A549 (cell line): ENCODE measurements around the gene DCD. TPM values are rescaled to one million over a fixed set of nuclear protein-coding genes. Genes with fewer than 3 reads are reported as not detected.

Experiments
- ATAC-seq, 2 experiments: fragments of 200-7000 bp in 1 of 2; fragments of >200 bp in 1 of 2; cut with Nextera tagmentation in 1 of 2; cut with Tn5 transposase in 1 of 2; 3 replicates each; pipeline versions ENCODE4 v1.8.0 to v1.9.1; 2018 to 2020; ENCODE audit warnings: mild to moderate bottlenecking in 1 of 2, moderate library complexity in 1 of 2
- CTCF ChIA-PET: fragments of 300-600 bp; sonication (Branson Sonifier 250); formaldehyde crosslinking; extraction: SDS; loops from one replicate; lab custom pipeline; 2021; ENCODE audit warnings: antibody characterized with exemption, inconsistent platforms; lab: Yijun Ruan, JAX
- POLR2A ChIA-PET: fragments of 350-600 bp; formaldehyde crosslinking; extraction: SDS; loops from one replicate; lab custom pipeline; 2021; ENCODE audit warnings: antibody characterized with exemption, inconsistent platforms; lab: Yijun Ruan, JAX
- DNase-seq, 2 experiments: peaks; one replicate each; pipeline versions ENCODE4 v3.0.0 to v3.0.0-alpha.2; 2011 to 2016; ENCODE audit warnings: low read depth in 1 of 2, low spot score in 1 of 2
- FAIRE-seq: peaks from 2 replicates; lab custom pipeline; 2011; peaks lifted over from hg19 to GRCh38; lab: Jason Lieb, UNC
- H3K27ac ChIP-seq, 2 experiments: fragments of >200 bp; sonication (Bioruptor Twin); formaldehyde crosslinking; 3 replicates each; pipeline ENCODE4 v1.5.1; 2016 to 2017
- H3K4me1 ChIP-seq: fragments of >200 bp; sonication (Bioruptor Twin); formaldehyde crosslinking; 3 replicates; pipeline ENCODE4 v1.6.1; 2016
- H3K4me2 ChIP-seq: fragments of >200 bp; sonication (Bioruptor Twin); formaldehyde crosslinking; 3 replicates; pipeline ENCODE4 v1.6.1; 2016
- H3K4me3 ChIP-seq: fragments of >200 bp; sonication (Bioruptor Twin); formaldehyde crosslinking; 3 replicates; pipeline ENCODE4 v1.5.1; 2016
- H3K9me3 ChIP-seq: fragments of >200 bp; sonication (Bioruptor Twin); formaldehyde crosslinking; 3 replicates; pipeline ENCODE4 v1.6.1; 2016
- CBX2 ChIP-seq: fragments of 200-600 bp; sonication (generic); IDR thresholded peaks from 2 replicates; pipeline ENCODE4 v1.6.1; 2016; ENCODE audit warnings: low read depth, mild to moderate bottlenecking, borderline replicate concordance
- CBX8 ChIP-seq: fragments of 200-600 bp; sonication (generic); IDR thresholded peaks from 2 replicates; pipeline ENCODE4 v1.6.1; 2016
- HOXA7 ChIP-seq: fragments of 250-450 bp; sonication (Bioruptor Pico); IDR thresholded peaks from 2 replicates; pipeline ENCODE4 v1.5.0; 2020; ENCODE audit warnings: mild to moderate bottlenecking, moderate library complexity
- KDM1A ChIP-seq: fragments of 200-600 bp; sonication (generic); IDR thresholded peaks from 2 replicates; pipeline ENCODE4 v1.6.1; 2016; ENCODE audit warnings: low read depth, mild to moderate bottlenecking
- MYC ChIP-seq: IDR thresholded peaks from 2 replicates; pipeline ENCODE4 v1.6.1; 2012; ENCODE audit warnings: mild to moderate bottlenecking, inconsistent platforms, low read length, improper control_type of control experiment, borderline replicate concordance
- PHF8 ChIP-seq: fragments of 200-600 bp; sonication (generic); IDR thresholded peaks from 2 replicates; pipeline ENCODE4 v1.6.1; 2016; ENCODE audit warnings: low read depth, mild to moderate bottlenecking, antibody characterized with exemption, moderate library complexity, borderline replicate concordance
- POLR2AphosphoS2 ChIP-seq: conservative IDR thresholded peaks from 2 replicates; pipeline ENCODE4 v1.6.1; 2012; ENCODE audit warnings: low read length, improper control_type of control experiment, inconsistent platforms
- RAD21 ChIP-seq, 2 experiments: fragments of >200 bp in 1 of 2; sonication (Bioruptor Twin) in 1 of 2; formaldehyde crosslinking in 1 of 2; IDR thresholded peaks in 1 of 2; conservative IDR thresholded peaks in 1 of 2; 2 replicates in 1 of 2; 3 replicates in 1 of 2; pipeline ENCODE4 v1.6.1; 2012 to 2018; ENCODE audit warnings: inconsistent platforms in 1 of 2
- RARB ChIP-seq: fragments of 250-450 bp; sonication (Bioruptor Pico); IDR thresholded peaks from 2 replicates; pipeline ENCODE4 v1.8.0; 2021; ENCODE audit warnings: mild to moderate bottlenecking, moderate library complexity
- RFX5 ChIP-seq: fragments of 450-650 bp; IDR thresholded peaks from 2 replicates; pipeline ENCODE4 v1.7.1; 2014; ENCODE audit warnings: antibody characterized with exemption, mild to moderate bottlenecking, moderate library complexity
- RNF2 ChIP-seq: fragments of 200-600 bp; sonication (generic); IDR thresholded peaks from 2 replicates; pipeline ENCODE4 v1.6.1; 2016; ENCODE audit warnings: low read depth, mild to moderate bottlenecking, antibody characterized with exemption, moderate library complexity, borderline replicate concordance
- TFCP2L1 ChIP-seq: fragments of 250-450 bp; sonication (Bioruptor Pico); IDR thresholded peaks from 2 replicates; pipeline ENCODE4 v1.5.0; 2021; ENCODE audit warnings: mild to moderate bottlenecking
- ZFP36 ChIP-seq: fragments of 450-650 bp; IDR thresholded peaks from 2 replicates; pipeline ENCODE4 v1.6.1; 2014; ENCODE audit warnings: borderline replicate concordance; ENCODE audit not compliant: partially characterized antibody
- WGBS: methylation state at CpG from one replicate; pipeline ENCODE4 v1.1.6; 2017; ENCODE audit errors: missing lambda C conversion rate; 5-methylcytosine and 5-hydroxymethylcytosine counted together
- polyA plus RNA-seq, 4 experiments: library from polyadenylated mRNA; depleted of rRNA in 3 of 4; stranded (reverse); fragments of >200 nt; fragmentation: RNase III in 1 of 4; extraction: RNeasy Plus Mini Kit Qiagen cat#74134 plus additional on column Dnase treatment in 1 of 4; gene quantifications; 2 replicates in 3 of 4; 3 replicates in 1 of 4; pipeline ENCODE4 v1.2.3, GENCODE V29; 2011 to 2017
- TF ChIP-seq, protein P1 (sequence below): fragments of >200 bp; sonication (Bioruptor Twin); formaldehyde crosslinking; IDR thresholded peaks from 3 replicates; pipeline ENCODE4 v1.5.1; 2016
- TF ChIP-seq, protein P2 (sequence below): fragments of 150-350 bp; IDR thresholded peaks from 2 replicates; pipeline ENCODE4 v1.6.1; 2014; ENCODE audit warnings: low read depth, mild to moderate bottlenecking, low read length
- TF ChIP-seq, protein P3 (sequence below): fragments of >200 bp; sonication (Bioruptor Twin); formaldehyde crosslinking; IDR thresholded peaks from 3 replicates; pipeline ENCODE4 v1.6.1; 2016

Gene DCD
- polyA plus RNA-seq, 2 of the 4 experiments (the other 2 are of a cell fraction), result not detected

DNA sequence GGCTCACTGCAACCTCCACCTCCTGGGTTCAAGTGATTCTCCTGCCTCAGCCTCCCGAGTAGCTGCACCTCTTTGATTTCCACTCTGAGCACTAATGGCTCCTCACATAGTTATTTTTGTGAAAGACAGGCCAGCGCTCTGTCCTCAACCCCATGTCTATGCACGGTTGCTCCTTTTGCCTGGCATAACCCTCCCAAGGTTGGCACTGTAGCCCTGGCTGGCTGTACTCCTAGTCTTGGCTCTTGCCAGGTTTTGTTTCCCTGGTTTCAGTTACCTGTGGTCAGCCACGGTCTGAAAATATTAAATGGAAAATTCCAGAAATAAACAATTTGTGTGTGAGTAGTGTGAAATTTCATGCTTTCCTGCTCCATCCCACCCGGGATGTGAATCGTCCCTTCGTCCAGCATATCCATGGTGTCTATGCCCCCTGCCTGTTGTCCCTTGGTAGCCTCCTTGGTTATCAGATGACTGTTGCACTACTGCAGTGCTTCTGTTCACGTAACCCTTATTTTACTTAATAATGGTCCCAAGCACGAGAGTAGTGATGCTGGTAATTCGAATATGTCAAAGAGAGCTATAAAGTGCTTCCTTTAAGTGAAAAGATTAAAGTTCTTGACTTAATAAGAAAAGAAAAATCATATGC is 12.3 kb upstream of the DCD start:
- H3K9me3 ChIP-seq, result no peaks in the 10 kb centered on the region
- no peak for TF ChIP-seq RNF2
- WGBS, result 28% methylated on average over 10 of the region's 10 CpGs
- no peak overlapping the region for H3K4me3 ChIP-seq
- ATAC-seq, result no peak
- no peak overlapping the region for H3K27ac ChIP-seq
- CTCF ChIA-PET, result interaction anchor here (0.6 to 1.1 kb wide), 3 partner anchors 41 to 387 kb away, joined by 3 to 4 read pairs (median 4); no protein-coding TSS in a partner anchor
- no peaks in the 10 kb centered on the region for H3K4me1 ChIP-seq
- H3K4me2 ChIP-seq, result no peak overlapping the region
- no peak for DNase-seq
- no peak for FAIRE-seq
- POLR2A ChIA-PET, result no interaction called here

DNA sequence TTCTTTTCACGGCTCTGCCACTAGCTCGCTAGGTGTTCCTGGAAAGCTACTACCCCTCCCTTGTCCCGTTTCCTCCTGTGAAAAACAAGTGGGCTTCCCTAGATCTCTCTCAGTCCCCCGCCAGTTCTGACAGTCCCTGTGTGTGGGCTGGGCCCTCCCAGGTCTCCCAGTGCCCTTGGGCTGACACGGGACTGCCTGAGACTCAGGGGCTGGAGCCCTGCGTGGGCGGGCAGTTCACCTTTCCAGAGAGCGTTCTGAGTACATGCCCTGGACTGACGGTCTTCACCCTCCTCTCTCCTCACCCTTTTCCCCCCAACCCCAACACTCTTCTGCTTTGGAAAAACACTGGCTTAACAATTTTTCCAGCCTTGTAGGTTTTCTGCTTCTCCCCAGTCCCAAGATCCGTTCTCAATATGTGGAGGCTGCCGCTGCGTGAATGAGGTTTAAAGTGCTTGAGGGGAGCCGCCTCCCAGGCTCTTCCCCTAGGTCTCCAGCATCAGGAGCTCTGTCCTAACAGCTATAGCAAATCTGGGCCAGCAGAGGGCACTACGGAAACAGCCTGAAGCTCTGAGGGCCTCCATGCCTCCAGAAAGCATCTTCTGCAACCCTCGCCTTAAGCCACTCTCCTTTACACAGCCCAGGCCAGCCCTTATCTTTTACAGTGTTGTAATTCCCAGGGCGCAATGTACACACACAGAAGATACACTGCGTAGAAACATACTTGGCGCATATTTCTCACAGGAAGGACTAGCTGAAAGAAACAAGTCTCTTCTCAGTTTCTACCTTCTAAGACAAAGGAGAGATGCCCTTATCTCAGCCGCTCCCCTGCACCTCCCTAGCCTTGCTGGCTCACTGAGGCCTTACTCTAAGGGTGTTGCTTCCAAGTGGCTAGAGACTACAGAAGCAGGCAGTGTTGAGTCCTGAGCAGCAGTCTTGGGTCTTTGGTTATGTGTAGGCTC is 10.4 kb upstream of the DCD start:
- Histone ChIP-seq H3K27ac (no peak overlapping the region), H3K4me3 (no peak overlapping the region), H3K4me2 (no peak overlapping the region), H3K9me3 (no peaks in the 10 kb centered on the region), H3K4me1 (no peaks in the 10 kb centered on the region)
- ChIA-PET POLR2A (no interaction called here), CTCF (interaction anchor here (0.7 to 1.6 kb wide), 9 partner anchors 8 to 98 kb away, joined by 3 to 5 read pairs (median 3); no protein-coding TSS in a partner anchor)
- DNase-seq (peak; percentile 62 to 63), ATAC-seq (peak; percentile 68 to 95), FAIRE-seq (no peak)
- WGBS, result 25% methylated on average over 19 of the region's 19 CpGs
- TF ChIP-seq, protein P1, sequence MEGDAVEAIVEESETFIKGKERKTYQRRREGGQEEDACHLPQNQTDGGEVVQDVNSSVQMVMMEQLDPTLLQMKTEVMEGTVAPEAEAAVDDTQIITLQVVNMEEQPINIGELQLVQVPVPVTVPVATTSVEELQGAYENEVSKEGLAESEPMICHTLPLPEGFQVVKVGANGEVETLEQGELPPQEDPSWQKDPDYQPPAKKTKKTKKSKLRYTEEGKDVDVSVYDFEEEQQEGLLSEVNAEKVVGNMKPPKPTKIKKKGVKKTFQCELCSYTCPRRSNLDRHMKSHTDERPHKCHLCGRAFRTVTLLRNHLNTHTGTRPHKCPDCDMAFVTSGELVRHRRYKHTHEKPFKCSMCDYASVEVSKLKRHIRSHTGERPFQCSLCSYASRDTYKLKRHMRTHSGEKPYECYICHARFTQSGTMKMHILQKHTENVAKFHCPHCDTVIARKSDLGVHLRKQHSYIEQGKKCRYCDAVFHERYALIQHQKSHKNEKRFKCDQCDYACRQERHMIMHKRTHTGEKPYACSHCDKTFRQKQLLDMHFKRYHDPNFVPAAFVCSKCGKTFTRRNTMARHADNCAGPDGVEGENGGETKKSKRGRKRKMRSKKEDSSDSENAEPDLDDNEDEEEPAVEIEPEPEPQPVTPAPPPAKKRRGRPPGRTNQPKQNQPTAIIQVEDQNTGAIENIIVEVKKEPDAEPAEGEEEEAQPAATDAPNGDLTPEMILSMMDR, result peak; percentile 37
- TF ChIP-seq POLR2AphosphoS2, result no peak
- TF ChIP-seq RAD21 (conservative IDR thresholded peaks at IDR 0.05 in 1 of 2, IDR thresholded peaks at IDR 0.05 in 1 of 2), result peak in 1 of 2 experiments; percentile 24; a peak in 1 of 5 replicates

DNA sequence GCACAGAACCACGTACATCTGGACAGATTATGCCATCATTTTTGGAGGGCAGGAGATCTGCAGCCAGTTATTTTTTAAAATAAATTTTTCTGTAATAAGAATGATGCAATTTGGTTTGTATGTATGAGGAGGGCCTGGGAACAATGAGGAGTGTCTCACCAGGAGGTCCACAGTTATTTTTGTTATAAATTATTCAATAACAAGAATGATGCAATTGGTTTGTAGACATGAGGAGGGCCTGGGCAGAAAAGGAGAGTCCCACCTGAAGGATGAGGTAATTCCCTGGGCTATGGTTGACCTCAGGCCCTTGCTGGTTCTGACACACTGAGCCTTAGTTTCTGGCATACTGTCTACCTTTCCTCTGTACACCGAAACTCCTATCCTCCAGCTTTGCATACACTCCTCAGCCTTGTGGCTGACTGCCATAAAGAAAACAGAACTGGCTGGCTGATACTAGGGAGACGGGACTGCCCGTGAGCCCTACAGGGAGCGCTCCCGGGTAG is 9.0 kb upstream of the DCD start:
- Histone ChIP-seq H3K27ac (no peak overlapping the region), H3K4me3 (no peak overlapping the region), H3K9me3 (no peaks in the 10 kb centered on the region), H3K4me1 (no peaks in the 10 kb centered on the region), H3K4me2 (no peak overlapping the region)
- no peak for DNase-seq
- FAIRE-seq, result no peak
- ChIA-PET POLR2A (no interaction called here), CTCF (interaction anchor here (1.0 kb wide), 1 partner anchor 16 kb away, joined by 4 read pairs; no protein-coding TSS in a partner anchor)
- TF ChIP-seq MYC (no peak), TFCP2L1 (no peak), PHF8 (no peak), KDM1A (no peak), HOXA7 (no peak), RARB (CRISPR knock-in tag) (no peak), RFX5 (no peak), ZFP36 (no peak), CBX2 (no peak), CBX8 (no peak)
- TF ChIP-seq, protein P2, sequence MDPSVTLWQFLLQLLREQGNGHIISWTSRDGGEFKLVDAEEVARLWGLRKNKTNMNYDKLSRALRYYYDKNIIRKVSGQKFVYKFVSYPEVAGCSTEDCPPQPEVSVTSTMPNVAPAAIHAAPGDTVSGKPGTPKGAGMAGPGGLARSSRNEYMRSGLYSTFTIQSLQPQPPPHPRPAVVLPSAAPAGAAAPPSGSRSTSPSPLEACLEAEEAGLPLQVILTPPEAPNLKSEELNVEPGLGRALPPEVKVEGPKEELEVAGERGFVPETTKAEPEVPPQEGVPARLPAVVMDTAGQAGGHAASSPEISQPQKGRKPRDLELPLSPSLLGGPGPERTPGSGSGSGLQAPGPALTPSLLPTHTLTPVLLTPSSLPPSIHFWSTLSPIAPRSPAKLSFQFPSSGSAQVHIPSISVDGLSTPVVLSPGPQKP, result no peak
- TF ChIP-seq, protein P3, sequence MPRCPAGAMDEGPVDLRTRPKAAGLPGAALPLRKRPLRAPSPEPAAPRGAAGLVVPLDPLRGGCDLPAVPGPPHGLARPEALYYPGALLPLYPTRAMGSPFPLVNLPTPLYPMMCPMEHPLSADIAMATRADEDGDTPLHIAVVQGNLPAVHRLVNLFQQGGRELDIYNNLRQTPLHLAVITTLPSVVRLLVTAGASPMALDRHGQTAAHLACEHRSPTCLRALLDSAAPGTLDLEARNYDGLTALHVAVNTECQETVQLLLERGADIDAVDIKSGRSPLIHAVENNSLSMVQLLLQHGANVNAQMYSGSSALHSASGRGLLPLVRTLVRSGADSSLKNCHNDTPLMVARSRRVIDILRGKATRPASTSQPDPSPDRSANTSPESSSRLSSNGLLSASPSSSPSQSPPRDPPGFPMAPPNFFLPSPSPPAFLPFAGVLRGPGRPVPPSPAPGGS, result no peak
- 23% methylated on average over 6 of the region's 6 CpGs for WGBS
- ATAC-seq, result peak in 1 of 2 experiments; percentile 16; a peak in 1 of 6 replicates
